Measurements from ENCODE around the gene SLC30A4.

- TF ChIP-seq CTCF (IDR thresholded peaks at IDR 0.05) (no peak), POLR2A (IDR thresholded peaks at IDR 0.05) (no peak), POLR2AphosphoS5 (IDR thresholded peaks at IDR 0.05) (no peak)
Observed at GRCh38 chr15:45523166-45523460, 558 bp upstream of the SLC30A4 start.

All from suprapubic skin (tissue), 4 donors.